Heart left ventricle (tissue), 13 donors: ENCODE measurements around the gene USP27X.

Experiments used
- POLR2A ChIP-seq, 2 donors: fragments of 450-650 bp; IDR thresholded peaks; one replicate each; pipeline ENCODE4 v1.6.1; 2017; ENCODE audit warnings: antibody characterized with exemption in 2 of 2, mild to moderate bottlenecking in 2 of 2, moderate library complexity in 2 of 2
- TF ChIP-seq, protein P1 (sequence below), 12 donors: fragments of 200-600 bp; sonication (generic) in 4 of 12; IDR thresholded peaks; one replicate each; pipeline versions ENCODE4 v1.5.0 to v1.8.0; 2018 to 2022; ENCODE audit warnings: antibody characterized with exemption in 12 of 12, mild to moderate bottlenecking in 5 of 12
- donor health status: ischemic (EF 13 %, LVEDD 7.1; RV severe dilation, severe dysfunction).
- donor health status: DM: no; HTN: yes; CAD: no.
- donor health status: DM: no; HTN: no; CAD: no.
- donor health status: ischemic (EF 25% LVEDD 6.9; RV normal size, moderate dysfunction).
- donor health status: ischemic (EF 25% LVEDD 5.7; RV mildly dilated, moderate dysfunction).
- donor health status: ischemic (EF 35%, LVEDD 5.7; RV mildly dilated, moderate dysfunction).
- donor health status: nonischemic (EF 11% LVEDD 7.7; RV severe dilation, severe dysfunction).
- donor health status: DM: yes; HTN: yes; CAD: no.
- donor health status: PGD.
- donor health status: ischemic (EF 29% LVEDD 5.4; RV normal size, mild dysfunction).
- donor health status: nonischemic (EF 23%, LVEDD 6.1; RV moderate dilation, normal function).

DNA sequence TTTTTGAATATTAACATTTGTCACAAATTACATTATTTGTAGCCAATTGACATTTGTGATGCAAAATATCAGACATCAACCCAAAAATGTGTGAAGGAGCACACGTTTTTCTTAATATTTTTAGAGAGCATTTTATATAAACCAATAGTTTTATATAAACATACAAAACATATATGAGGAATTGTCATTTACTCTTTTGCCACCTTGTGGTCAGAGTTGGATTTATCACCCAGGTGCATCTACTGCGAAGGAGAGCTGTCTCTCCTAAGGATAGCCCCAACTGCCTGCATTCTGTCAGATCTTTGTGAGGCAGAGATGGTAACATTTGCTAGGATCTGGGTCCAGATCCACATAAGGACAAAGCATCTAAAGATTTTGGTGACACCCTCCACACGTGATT, 2.5 kb upstream of the USP27X start:
- TF ChIP-seq POLR2A (IDR thresholded peaks at IDR 0.05): no peak
- TF ChIP-seq, protein P1, sequence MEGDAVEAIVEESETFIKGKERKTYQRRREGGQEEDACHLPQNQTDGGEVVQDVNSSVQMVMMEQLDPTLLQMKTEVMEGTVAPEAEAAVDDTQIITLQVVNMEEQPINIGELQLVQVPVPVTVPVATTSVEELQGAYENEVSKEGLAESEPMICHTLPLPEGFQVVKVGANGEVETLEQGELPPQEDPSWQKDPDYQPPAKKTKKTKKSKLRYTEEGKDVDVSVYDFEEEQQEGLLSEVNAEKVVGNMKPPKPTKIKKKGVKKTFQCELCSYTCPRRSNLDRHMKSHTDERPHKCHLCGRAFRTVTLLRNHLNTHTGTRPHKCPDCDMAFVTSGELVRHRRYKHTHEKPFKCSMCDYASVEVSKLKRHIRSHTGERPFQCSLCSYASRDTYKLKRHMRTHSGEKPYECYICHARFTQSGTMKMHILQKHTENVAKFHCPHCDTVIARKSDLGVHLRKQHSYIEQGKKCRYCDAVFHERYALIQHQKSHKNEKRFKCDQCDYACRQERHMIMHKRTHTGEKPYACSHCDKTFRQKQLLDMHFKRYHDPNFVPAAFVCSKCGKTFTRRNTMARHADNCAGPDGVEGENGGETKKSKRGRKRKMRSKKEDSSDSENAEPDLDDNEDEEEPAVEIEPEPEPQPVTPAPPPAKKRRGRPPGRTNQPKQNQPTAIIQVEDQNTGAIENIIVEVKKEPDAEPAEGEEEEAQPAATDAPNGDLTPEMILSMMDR (IDR thresholded peaks at IDR 0.05): peak; percentile 22 to 58 (median 39)
